HG02763 (cell line): Measurements from ENCODE around the gene SLC35E2B.

ENCODE experiments used
- ATAC-seq: cut with Tn5 transposase; IDR thresholded peaks from one replicate; pipeline ENCODE4 v1.9.1; 2021; ENCODE audit warnings: mild to moderate bottlenecking, moderate library complexity; ENCODE audit not compliant: unreplicated experiment

The SLC35E2B gene

GRCh38 chr1:1614954-1615255 is 77.7 kb downstream of the SLC35E2B start:
- ATAC-seq, result no peak

GRCh38 chr1:1614204-1614953 is 78.2 kb downstream of the SLC35E2B start:
- no peak for ATAC-seq

GRCh38 chr1:1613509-1614082 is 79.0 kb downstream of the SLC35E2B start:
- ATAC-seq, result no peak

GRCh38 chr1:1612104-1612400 is 80.5 kb downstream of the SLC35E2B start:
- no peak for ATAC-seq

- no peak for ATAC-seq
Observed at GRCh38 chr1:1610796-1611195, 81.8 kb downstream of the SLC35E2B start.

- no peak for ATAC-seq
Observed at GRCh38 chr1:1609822-1610485, 82.6 kb downstream of the SLC35E2B start.
